Amniotic stem cell (primary cell): ENCODE data around the gene DNAJB12.
"Not testable (repeated sequence)": the region's sequence is repeated elsewhere in the genome, so short reads cannot be mapped to it uniquely, and the experiment has no call there.

Experiments used
- DNase-seq: peaks from one replicate; lab custom pipeline; 2025; lab: John Stamatoyannopoulos, UW

The DNAJB12 gene

GRCh38 chr10:72316386-72316700 is 38.4 kb downstream of the DNAJB12 start:
- DNase-seq = no peak

GRCh38 chr10:72315611-72316385 is 38.9 kb downstream of the DNAJB12 start:
- no peak for DNase-seq

- DNase-seq = no peak
These were observed 39.7 kb downstream of the DNAJB12 start for GRCh38 chr10:72315054-72315453.

- no peak for DNase-seq
These were observed 40.5 kb downstream of the DNAJB12 start for GRCh38 chr10:72314263-72314662.

GRCh38 chr10:72312865-72313391 is 41.8 kb downstream of the DNAJB12 start:
- no peak for DNase-seq

GRCh38 chr10:72311667-72312066 is 43.1 kb downstream of the DNAJB12 start:
- no peak for DNase-seq

- no peak for DNase-seq
These were observed 44.1 kb downstream of the DNAJB12 start for GRCh38 chr10:72310636-72311035.

GRCh38 chr10:72310241-72310633 is 44.5 kb downstream of the DNAJB12 start:
- no peak for DNase-seq

GRCh38 chr10:72309290-72310240 is 45.2 kb downstream of the DNAJB12 start:
- no peak for DNase-seq

GRCh38 chr10:72308320-72308987 is 46.3 kb downstream of the DNAJB12 start:
- no peak for DNase-seq

GRCh38 chr10:72307711-72308110 is 47.0 kb downstream of the DNAJB12 start:
- not testable (repeated sequence) for DNase-seq

- no peak for DNase-seq
These were observed 48.4 kb downstream of the DNAJB12 start for GRCh38 chr10:72306215-72306760.

GRCh38 chr10:72303424-72304128 is 51.1 kb downstream of the DNAJB12 start:
- no peak for DNase-seq

GRCh38 chr10:72298592-72299519 is 55.9 kb downstream of the DNAJB12 start:
- no peak for DNase-seq

GRCh38 chr10:72297805-72298591 is 56.7 kb downstream of the DNAJB12 start:
- peak; percentile 95 for DNase-seq

GRCh38 chr10:72297281-72297804 is 57.4 kb downstream of the DNAJB12 start:
- no peak for DNase-seq

GRCh38 chr10:72296829-72297280 is 57.9 kb downstream of the DNAJB12 start:
- not testable (repeated sequence) for DNase-seq

GRCh38 chr10:72295330-72295910 is 59.3 kb downstream of the DNAJB12 start:
- no peak for DNase-seq

- no peak for DNase-seq
These were observed 62.5 kb downstream of the DNAJB12 start for GRCh38 chr10:72292223-72292691.
